ENCODE results near the gene STAB2. TPM values are rescaled to one million over a fixed set of nuclear protein-coding genes. Genes with fewer than 3 reads are reported as not detected.

The STAB2 gene, protein sequence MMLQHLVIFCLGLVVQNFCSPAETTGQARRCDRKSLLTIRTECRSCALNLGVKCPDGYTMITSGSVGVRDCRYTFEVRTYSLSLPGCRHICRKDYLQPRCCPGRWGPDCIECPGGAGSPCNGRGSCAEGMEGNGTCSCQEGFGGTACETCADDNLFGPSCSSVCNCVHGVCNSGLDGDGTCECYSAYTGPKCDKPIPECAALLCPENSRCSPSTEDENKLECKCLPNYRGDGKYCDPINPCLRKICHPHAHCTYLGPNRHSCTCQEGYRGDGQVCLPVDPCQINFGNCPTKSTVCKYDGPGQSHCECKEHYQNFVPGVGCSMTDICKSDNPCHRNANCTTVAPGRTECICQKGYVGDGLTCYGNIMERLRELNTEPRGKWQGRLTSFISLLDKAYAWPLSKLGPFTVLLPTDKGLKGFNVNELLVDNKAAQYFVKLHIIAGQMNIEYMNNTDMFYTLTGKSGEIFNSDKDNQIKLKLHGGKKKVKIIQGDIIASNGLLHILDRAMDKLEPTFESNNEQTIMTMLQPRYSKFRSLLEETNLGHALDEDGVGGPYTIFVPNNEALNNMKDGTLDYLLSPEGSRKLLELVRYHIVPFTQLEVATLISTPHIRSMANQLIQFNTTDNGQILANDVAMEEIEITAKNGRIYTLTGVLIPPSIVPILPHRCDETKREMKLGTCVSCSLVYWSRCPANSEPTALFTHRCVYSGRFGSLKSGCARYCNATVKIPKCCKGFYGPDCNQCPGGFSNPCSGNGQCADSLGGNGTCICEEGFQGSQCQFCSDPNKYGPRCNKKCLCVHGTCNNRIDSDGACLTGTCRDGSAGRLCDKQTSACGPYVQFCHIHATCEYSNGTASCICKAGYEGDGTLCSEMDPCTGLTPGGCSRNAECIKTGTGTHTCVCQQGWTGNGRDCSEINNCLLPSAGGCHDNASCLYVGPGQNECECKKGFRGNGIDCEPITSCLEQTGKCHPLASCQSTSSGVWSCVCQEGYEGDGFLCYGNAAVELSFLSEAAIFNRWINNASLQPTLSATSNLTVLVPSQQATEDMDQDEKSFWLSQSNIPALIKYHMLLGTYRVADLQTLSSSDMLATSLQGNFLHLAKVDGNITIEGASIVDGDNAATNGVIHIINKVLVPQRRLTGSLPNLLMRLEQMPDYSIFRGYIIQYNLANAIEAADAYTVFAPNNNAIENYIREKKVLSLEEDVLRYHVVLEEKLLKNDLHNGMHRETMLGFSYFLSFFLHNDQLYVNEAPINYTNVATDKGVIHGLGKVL (N-terminal part only)
- total RNA-seq = 1 to 10 TPM in 1 of 9 donors, under 1 TPM in 4, not detected in 4; 0.12 to 3.5 (median 0.37) TPM
- not detected for polyA plus RNA-seq
- long read RNA-seq, donor 1 = 0 reads
- long read RNA-seq, donor 2 = 0 reads
- long read RNA-seq, donor 3 = 0 reads

DNA sequence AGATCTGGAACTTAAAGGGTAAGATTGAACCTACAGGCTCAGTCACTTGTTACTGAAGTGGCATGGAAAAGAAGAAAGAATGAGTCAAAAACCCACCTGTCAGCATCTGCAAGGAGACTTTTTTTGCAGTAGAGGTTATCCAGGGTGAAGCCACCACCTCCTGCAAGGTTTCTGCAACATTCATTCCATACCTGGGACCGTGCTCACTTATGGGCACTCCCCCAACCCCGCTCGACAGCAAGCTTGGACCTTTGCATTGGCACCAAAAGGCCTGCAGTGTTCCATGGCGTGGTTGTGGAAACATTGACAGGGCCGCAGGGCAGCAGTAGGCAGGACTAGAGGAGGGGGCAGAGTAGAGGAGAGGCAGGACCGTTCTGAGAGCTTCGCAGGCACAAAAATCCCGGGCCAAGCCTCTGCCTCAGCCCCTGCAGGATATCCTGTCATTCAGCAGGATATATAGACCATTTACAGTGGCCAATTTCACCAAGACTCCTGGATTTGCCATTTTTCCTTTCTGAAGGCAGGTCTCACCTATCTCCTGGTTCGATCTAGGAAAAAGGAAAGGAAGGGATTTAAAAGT, at the start of gene STAB2:
STAB2 (plus strand) TSS at position 483 of the 580 bp plus-strand sequence. CDS start 204 bp downstream, outside the sequence.
- peaks cover 0 to 3% (median 0%) of the 10 kb centered on the region in 9 donors for H3K27me3 ChIP-seq
- H3K27ac ChIP-seq = no peak within 1 kb of the TSS
- no peaks in the 10 kb centered on the region for H3K36me3 ChIP-seq
- H3K4me1 ChIP-seq = no peaks in the 10 kb centered on the region
- no peak within 1 kb of the TSS for H3K4me3 ChIP-seq
- intact Hi-C loops (cut with DNase I) = loop anchor here in 3 of 10 donors (5.0 to 10.0 kb wide), 3 partner anchors 45 to 288 kb away; no protein-coding TSS in a partner anchor
- ATAC-seq (no peak), DNase-seq (no peak)
- no peaks in the 10 kb centered on the region for H3K9me3 ChIP-seq
- TF ChIP-seq, protein P1, sequence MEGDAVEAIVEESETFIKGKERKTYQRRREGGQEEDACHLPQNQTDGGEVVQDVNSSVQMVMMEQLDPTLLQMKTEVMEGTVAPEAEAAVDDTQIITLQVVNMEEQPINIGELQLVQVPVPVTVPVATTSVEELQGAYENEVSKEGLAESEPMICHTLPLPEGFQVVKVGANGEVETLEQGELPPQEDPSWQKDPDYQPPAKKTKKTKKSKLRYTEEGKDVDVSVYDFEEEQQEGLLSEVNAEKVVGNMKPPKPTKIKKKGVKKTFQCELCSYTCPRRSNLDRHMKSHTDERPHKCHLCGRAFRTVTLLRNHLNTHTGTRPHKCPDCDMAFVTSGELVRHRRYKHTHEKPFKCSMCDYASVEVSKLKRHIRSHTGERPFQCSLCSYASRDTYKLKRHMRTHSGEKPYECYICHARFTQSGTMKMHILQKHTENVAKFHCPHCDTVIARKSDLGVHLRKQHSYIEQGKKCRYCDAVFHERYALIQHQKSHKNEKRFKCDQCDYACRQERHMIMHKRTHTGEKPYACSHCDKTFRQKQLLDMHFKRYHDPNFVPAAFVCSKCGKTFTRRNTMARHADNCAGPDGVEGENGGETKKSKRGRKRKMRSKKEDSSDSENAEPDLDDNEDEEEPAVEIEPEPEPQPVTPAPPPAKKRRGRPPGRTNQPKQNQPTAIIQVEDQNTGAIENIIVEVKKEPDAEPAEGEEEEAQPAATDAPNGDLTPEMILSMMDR (IDR thresholded peaks at IDR 0.05) = no peak
- no peak for TF ChIP-seq POLR2A (IDR thresholded peaks at IDR 0.05)
- 62 to 78% (median 68%) methylated on average over 9 of the region's 9 CpGs for WGBS, 4 donors

DNA sequence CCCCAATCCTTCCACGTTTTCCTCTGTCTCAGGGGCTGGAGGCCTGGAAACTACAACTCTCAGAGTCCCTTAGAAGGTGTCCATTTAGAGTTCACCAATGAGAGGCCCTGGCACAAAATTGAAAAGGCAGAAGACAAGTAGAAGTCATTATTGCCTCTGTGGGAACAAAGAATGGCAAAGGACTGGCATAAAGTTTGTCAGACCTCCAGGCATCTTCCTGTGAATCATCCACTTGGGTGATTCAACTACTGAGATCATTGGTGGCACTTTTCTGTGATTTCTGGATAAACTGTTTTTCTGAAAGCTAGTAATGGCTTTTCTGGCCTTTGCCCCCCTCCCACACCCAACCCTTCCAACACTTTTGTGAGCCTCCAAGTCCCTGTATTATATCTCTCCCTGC, 48.7 kb upstream of the STAB2 start:
- H3K4me3 ChIP-seq = no peak overlapping the region
- TF ChIP-seq POLR2A (IDR thresholded peaks at IDR 0.05) = no peak
- TF ChIP-seq, protein P1 (IDR thresholded peaks at IDR 0.05) = no peak
- no peak overlapping the region for H3K27ac ChIP-seq
- 45 to 62% (median 49%) methylated on average over 1 of the region's 1 CpG for WGBS, 4 donors
- peaks cover 0 to 7% (median 0%) of the 10 kb centered on the region in 9 donors for H3K27me3 ChIP-seq
- no peaks in the 10 kb centered on the region for H3K4me1 ChIP-seq
- H3K9me3 ChIP-seq = no peaks in the 10 kb centered on the region
- no peak for ATAC-seq
- no peak for DNase-seq
- no peaks in the 10 kb centered on the region for H3K36me3 ChIP-seq
- intact Hi-C loops (cut with DNase I) = no loop called here

DNA sequence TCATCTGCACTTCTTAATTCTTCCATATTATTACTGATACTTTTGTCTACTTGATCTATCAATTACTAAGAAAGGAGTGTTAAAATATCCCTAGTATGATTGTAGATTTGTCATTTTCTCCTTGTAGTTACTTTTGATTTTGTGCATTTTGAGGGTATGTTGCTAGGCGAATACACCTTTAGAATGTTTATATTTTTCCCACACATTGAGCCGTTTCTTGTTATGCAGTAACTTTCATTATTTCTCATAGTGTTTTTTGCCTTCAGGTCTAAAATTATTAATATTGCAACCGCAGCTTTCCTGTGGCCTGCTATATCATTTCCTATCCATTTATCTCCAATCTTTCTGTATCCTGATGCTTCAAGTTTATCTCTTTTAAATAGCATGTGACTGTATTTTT, 46.8 kb upstream of the STAB2 start:
- DNase-seq (no peak), ATAC-seq (no peak)
- Histone ChIP-seq H3K4me1 (no peaks in the 10 kb centered on the region), H3K4me3 (no peak overlapping the region), H3K27me3 (peaks cover 0 to 3% (median 0%) of the 10 kb centered on the region in 9 donors), H3K9me3 (no peaks in the 10 kb centered on the region), H3K36me3 (no peaks in the 10 kb centered on the region), H3K27ac (no peak overlapping the region)
- intact Hi-C loops (cut with DNase I) = loop anchor here in 3 of 10 donors (5.0 to 10.0 kb wide), 3 partner anchors 593 to 1606 kb away; no protein-coding TSS in a partner anchor
- TF ChIP-seq, protein P1 (IDR thresholded peaks at IDR 0.05) = no peak
- TF ChIP-seq POLR2A (IDR thresholded peaks at IDR 0.05) = no peak
- 57 to 79% (median 60%) methylated on average over 3 of the region's 3 CpGs for WGBS, 4 donors

Measured in heart left ventricle (tissue), 16 donors.